Measurements from ENCODE around the gene ARAP1.
"Not testable (repeated sequence)": the region's sequence is repeated elsewhere in the genome, so short reads cannot be mapped to it uniquely, and the experiment has no call there.

Gene ARAP1
- total RNA-seq = 92.0 to 163 (median 126) reads per million in 4 donors

- peak; percentile 71 to 84 (median 75) for DNase-seq
Measured at GRCh38 chr11:72752088-72752914, at the start of gene ARAP1. Gene ARAP1, minus strand, starts transcription at chr11:72752408. Its CDS starts 25,280 bp downstream, at chr11:72727128.

DNA sequence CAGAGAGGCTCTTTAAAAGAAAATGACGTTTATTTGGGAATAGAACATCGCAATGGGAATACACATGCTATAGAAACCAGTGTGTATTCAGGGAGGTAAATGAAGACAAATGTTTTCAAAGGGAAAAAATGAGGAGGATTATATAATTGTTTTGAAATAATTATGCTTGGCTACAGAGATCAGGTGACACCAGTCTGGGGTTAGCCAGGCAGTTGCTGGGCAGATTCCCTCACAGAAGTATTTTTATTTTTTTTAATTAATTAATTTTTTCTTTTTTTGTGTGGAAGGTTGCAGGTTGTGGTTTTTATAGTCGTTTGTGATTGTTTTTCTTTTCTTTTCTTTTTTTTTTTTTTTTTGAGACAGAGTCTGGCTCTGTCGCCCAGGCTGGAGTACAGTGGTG is 47.2 kb upstream of the ARAP1 start:
- DNase-seq = no peak

DNA sequence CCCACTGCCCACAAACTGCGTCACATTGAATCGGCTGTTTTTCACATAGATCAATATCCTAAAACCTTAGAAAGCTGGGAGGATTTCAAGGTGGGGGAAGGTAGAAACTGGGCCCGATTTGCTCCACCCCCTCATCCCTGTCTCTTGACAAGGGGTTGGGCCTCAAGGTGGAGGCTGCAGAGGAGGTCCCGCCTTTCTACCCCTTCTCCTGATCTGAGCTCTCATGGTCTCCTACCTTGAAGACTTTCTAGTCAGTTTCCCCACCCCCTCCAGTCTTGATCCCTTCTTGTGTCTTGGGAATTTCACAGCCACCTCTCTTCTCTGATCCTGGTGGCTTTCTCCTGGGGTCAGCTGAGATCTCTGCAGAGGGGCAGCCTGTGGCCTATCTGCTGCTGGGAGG is 46.2 kb upstream of the ARAP1 start:
- no peak for DNase-seq

DNA sequence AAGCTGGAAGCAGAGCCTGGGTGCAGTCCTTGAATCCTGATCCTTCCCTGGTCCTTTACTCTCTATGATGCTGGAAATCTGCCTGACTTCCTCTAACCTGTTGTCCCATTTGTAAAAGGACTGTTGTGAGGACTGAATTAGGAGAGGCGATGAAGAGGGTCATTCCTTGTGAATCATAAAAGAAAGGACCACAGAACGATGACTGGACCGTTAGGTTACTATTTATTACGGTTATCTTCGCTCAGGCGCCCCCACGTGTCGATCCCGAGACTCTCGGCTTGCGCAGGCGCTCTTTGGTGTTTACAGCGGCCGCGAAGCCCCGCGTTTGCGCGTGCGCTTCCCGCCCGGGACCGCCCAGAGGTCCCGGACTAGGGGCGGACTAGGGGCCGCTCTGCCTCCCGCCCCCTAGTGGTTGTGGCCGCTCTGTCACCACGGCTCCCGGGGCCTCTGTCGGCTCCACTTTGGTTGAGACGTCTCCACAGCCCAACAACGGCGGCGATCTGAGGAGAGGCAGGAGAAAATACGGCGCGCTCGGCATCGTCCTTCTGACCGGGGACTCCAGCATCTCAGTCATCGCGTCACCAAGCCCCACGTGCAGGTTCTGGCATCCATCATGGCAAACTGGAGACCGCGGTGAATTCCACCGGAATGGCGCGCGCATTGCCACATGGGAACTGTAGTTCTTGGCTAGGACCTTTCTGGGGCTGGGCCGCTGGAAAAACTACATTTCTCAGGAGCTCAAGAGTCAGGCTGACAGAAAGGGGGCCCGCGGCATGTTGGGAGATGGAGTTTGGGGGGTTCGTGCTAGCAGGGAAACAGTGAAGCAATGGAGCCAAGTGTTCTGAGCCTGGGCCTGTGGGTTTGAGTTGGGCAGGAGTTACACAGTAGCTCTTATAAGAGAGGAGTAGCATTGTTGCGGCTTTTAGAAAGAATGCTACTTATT is 41.5 kb upstream of the ARAP1 start, which contains the start of gene STARD10:
STARD10 (minus strand) TSS at position 623 of the 943 bp plus-strand sequence. CDS start 12,866 bp downstream, outside the sequence.
- peak; percentile 86 to 96 (median 90) for DNase-seq

- no peak for DNase-seq
Measured at GRCh38 chr11:72793076-72793424, 40.8 kb upstream of the ARAP1 start.

GRCh38 chr11:72792437-72793021 is 40.3 kb upstream of the ARAP1 start:
- no peak for DNase-seq

DNA sequence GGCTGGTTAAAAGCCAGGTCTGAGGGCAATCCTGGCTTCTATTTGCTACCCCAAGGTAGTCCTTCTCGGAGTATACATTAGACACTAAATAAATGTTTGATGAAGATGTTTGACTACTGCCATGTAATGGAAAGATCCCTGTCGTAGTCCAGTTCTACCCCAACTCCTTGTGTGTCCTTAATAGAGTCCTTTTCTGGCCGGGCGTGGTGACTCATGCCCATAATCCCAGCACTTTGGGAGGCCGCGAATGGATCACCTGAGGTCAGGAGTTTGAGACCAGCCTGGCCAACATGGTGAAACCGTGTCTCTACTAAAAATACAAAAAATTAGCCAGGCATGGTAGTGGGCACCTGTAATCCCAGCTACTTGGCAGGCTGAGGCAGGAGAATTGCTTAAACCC is 39.0 kb upstream of the ARAP1 start:
- not testable (repeated sequence) for DNase-seq

- DNase-seq = no peak
Measured at GRCh38 chr11:72789493-72790131, 37.4 kb upstream of the ARAP1 start.

DNA sequence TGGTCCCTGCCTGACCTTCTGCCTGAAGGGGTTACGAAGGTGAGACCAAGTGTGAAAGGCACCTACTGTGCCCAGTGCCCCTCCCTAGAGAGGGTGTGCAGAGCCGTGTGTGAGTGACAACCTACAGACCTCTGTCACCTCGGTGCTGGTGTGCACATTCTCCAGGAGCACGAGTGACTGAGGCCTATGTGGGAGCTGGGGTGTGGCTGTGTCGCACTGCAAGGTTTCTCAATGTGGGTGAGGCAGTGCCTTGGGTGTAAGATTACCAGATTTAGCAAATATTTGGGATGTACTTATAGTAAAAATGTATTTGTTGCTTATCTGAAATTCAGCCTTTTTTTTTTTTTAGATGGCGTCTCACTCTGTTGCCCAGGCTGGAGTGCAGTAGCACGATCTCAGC is 36.0 kb upstream of the ARAP1 start:
- DNase-seq = no peak

DNA sequence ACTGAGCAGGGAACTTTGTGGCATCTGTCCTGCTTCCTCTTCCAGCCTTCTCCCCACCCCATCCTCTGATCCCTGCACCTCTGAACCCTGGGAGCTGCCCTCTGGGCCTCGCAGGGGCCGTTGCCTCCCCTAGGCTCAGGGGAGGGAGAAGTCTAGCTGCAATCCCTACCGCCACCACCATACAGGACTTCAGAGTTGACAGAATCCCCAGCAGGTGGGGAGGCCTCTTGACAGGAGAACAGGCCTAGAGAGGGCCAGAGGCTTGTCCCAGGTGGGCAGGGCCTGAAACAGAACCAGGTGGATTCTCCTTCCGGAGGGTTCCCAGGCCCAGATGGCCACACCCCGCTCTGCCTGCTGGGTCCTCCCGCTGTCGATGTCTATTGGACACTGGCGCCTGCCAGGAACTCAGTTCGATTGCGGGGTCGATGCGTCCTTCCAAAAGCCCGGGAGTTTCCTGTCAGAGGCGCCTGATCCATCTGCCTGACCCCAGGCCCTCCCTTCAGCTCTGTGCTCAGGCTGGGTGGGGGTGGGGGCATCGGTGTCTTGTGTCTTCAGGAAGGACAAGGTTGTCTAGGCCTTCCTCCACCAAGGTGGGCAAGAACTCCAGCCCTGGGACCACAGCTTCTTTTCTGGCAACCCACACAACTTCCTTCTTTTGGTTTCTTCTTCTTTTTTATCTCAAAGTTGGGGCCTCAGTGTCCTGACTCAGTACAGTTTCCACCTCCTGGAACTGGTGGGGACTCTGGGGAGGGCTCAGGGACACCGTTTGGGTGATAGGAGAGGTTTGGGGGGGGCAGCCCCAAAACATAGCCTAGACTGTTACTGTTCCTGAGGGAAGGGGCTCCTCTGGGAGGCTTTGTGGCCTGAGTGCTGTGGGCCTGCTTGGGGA is 35.3 kb upstream of the ARAP1 start:
- DNase-seq = no peak

DNA sequence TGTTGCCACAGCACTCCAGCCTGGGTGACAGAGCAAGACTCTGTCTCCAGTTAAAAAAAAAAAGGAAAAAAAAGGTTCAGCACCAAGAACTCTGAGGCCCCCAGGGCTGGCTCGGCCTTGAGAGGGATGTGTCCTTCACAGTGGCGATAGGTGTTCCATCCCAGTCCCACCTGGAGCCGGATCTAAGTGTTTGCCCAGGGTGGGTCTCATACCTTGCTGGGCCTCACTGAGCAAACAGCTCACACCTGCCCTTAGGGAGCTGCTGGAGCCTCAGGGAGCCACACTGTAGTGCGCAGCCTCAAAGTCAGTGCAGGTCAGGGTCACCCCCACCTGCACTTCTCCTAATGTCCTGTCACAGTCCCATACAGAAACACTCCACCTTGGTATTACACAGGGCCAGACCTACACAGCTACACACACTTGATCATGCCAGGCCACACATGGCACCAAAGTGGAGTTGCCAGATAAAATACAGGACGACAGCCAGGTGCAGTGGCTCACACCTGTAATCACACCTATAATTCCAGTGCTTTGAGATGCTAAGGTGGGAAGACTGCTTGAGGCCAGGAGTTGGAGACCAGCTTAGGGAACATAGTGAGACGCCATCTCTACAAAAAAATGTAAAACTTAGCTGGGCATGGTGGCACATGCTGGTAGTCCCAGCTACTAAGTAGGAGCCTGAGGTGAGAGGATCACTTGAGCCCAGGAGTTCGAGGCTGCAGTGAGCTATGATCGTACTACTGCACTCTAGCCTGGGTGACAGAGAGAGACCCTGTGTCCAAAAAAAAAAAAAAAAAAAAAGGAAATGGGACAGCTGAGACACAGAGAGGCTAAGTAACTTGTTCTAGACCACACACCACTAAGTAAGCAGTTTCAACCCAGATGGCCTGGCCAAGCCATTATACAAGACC is 34.4 kb upstream of the ARAP1 start:
- no peak for DNase-seq

DNA sequence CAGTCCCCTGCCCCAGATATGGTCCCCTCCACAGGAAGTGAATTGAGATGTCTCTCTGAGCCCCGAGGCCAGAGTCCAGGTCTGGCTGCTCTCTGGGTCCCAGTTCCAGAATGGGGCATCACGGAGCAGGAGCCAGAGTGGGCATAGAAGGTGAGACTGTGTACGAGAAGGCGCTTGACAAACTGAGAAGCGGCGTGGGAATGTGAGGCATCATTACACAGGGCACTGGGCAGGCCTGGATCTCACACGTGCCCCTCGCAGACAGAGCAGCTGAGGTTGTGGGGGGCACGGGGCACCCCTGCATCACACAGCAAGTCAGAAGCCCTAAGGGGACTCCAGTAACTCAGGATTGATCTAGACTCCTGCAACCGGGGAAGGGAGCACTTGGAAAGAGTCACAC is 32.5 kb upstream of the ARAP1 start:
- no peak for DNase-seq

DNA sequence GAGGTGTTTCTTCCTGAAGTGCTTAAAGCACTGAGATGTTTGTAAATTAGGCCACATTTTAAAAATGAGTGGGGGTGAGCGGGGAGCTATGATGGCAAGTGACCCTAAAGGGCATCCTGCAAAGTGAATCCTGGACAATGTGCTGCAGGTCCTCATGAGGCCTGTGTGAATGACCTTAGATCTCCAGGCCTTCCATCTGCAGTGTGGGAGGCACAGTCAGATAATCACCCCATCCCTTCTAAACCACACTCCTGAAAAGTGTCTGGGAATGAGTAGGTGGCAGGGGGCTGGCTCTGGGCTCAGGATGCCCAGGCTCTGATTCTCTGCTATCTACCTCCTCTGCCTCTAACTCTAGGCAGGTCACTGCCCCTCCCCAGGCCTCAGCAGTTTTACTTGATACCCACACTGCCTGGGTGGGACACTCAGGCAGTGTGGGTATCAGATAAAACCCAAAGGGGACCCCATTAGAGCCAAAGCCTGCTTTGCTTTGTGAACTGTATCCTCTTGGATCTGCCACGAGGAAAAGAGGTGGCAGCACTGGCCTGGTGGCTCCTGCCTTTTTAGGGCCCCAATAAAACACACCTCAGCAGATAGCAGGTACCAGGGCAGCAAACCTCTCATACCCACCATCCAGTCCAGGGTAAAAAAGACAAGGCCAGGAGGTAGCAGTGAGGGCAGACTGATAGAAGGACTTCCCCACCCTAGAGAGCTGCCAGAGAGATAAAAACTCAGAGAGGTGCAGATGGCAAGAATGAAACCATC is 31.1 kb upstream of the ARAP1 start:
- DNase-seq = no peak

DNA sequence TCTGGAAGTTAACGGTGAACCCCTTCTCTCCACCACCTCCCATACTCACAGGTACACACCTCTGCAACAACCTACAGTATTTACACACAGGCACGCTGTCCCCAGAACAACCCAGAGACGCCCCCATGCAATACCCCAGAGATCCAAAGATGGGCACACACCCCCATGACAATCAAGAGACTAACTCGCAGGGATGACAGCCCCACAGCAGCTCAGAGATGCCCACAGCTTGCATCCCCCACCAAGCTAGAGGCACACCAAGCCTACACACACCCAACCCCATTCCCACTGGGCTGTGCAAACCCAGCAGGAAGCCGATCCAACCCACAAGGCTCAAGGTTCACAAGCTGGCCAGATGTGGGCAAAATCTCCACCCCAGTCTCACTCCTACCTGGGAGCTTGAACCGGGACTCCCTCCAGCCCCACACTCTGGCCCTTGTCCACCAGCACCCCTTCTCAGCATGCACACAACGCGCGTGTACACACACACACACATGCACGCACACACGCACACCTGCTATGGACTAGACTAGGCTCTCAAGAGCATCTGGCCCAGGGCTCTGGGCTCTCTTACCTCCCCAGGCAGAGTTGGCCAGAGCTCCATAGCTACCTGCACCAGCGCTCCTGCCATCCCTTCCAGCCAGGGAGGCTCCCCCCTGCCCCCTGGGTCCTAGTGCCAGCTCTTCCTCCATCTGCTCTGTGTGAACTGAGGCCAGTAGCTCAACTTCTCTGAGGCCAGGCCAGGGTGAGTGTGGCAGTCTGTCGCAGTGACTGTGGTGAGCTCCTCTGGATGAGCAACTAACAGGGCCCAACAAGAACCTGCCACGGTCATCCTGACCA is 30.1 kb upstream of the ARAP1 start:
- no peak for DNase-seq

- DNase-seq = peak; percentile 42 to 73 (median 60)
Measured at GRCh38 chr11:72781313-72782080, 29.3 kb upstream of the ARAP1 start.

GRCh38 chr11:72781063-72781312 is 28.8 kb upstream of the ARAP1 start:
- no peak for DNase-seq

DNA sequence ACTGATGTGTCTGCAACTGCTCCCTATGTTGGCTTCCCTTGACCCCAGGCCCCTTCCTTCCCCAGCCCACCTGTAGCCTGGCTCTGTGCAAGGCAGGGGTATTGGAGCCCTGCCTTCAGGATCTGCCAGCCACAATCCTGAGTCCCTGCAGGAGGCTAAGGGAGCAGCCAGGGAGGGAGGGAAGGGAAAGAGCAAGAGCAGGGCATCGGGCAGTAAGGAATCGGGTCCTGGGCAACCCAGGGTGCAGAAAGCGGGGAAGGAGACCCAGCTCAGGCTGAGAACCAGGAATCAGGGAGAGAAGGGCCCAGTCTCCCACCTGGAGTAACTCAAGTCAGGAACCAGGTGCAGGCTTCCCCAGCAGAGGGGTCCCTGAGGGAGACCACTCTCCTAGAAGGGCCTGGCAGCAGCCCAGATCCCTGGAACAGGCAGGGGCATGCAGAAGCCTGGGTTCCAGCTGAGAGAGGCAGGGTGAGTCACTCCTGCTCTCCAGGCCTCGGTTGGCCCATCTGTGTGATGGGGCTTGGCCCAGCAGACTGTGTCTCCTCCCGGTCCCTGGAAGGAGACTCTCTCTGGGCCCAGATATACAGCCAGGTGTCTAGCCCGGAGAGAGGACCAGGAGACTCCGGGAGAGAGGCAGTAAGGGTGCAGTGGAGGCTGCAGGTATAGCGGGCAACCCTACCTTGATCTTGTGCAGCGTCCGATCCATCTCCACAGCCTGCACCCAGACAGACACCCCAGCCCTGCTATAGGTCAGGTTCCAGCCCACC is 28.3 kb upstream of the ARAP1 start:
- DNase-seq = no peak
